PC-3 (cell line): ENCODE data around the gene SV2C. TPM values are rescaled to one million over a fixed set of nuclear protein-coding genes. Genes with fewer than 3 reads are reported as not detected.

Experiments
- ATAC-seq: fragments of 200-7000 bp; cut with Tn5 transposase; 2 replicates; pipeline ENCODE4 v1.9.1; 2020; ENCODE audit warnings: mild to moderate bottlenecking, moderate library complexity
- BruUV-seq: library from RNA; stranded (reverse); fragments of 400-500 nt; replicated peaks from 2 replicates; lab custom pipeline; 2021; lab: Mats Ljungman, UMichigan
- CTCF ChIA-PET: fragments of 300-600 bp; sonication (Branson Sonifier 250); formaldehyde crosslinking; loops from one replicate; lab custom pipeline; 2022; ENCODE audit warnings: antibody characterized with exemption; lab: Charles Lee
- POLR2A ChIA-PET: fragments of 300-600 bp; sonication (Branson Sonifier 250); formaldehyde crosslinking; loops from one replicate; lab custom pipeline; 2022; ENCODE audit warnings: antibody characterized with exemption; ENCODE audit not compliant: unreplicated experiment; lab: Charles Lee
- DNase-seq: peaks from one replicate; pipeline ENCODE4 v3.0.0-alpha.2; 2015
- H2AFZ ChIP-seq: fragments of 300-600 bp; sonication (generic); 2 replicates; pipeline ENCODE4 v1.6.0; 2016; ENCODE audit warnings: antibody characterized with exemption, low read length
- H3F3A ChIP-seq: fragments of 300-600 bp; sonication (generic); one replicate; pipeline ENCODE4 v1.6.0; 2017; ENCODE audit warnings: antibody characterized with exemption, low read length, control low read depth, mild to moderate bottlenecking; ENCODE audit not compliant: unreplicated experiment
- H3K27ac ChIP-seq: fragments of 300-600 bp; sonication (generic); 2 replicates; pipeline ENCODE4 v1.5.1; 2016; ENCODE audit warnings: mild to moderate bottlenecking, low read length
- H3K27me3 ChIP-seq: fragments of 300-600 bp; sonication (generic); 2 replicates; pipeline ENCODE4 v1.6.1; 2016; ENCODE audit warnings: low read length, mixed read lengths
- H3K36me3 ChIP-seq: fragments of 300-600 bp; sonication (generic); 2 replicates; pipeline ENCODE4 v1.6.1; 2016; ENCODE audit warnings: low read depth, mixed run types, low read length, mixed read lengths
- H3K4me1 ChIP-seq: fragments of 300-600 bp; sonication (generic); 2 replicates; pipeline ENCODE4 v1.5.1; 2016; ENCODE audit warnings: low read length; ENCODE audit not compliant: insufficient read depth
- H3K4me2 ChIP-seq: fragments of 300-600 bp; sonication (generic); 2 replicates; pipeline ENCODE4 v1.6.0; 2016; ENCODE audit warnings: low read length
- H3K4me3 ChIP-seq: fragments of 300-600 bp; sonication (generic); 2 replicates; pipeline ENCODE4 v1.5.1; 2016; ENCODE audit warnings: mild to moderate bottlenecking, low read length, mixed read lengths
- H3K79me2 ChIP-seq: fragments of 300-600 bp; sonication (generic); 2 replicates; pipeline ENCODE4 v1.6.1; 2017; ENCODE audit warnings: low read length, mixed read lengths
- H3K9ac ChIP-seq: fragments of 300-600 bp; sonication (generic); 2 replicates; pipeline ENCODE4 v1.6.0; 2016; ENCODE audit warnings: mild to moderate bottlenecking, low read length
- H3K9me2 ChIP-seq: fragments of 300-600 bp; sonication (generic); replicated peaks from 2 replicates; pipeline ENCODE4 v1.6.1; 2016; ENCODE audit warnings: mixed run types, low read length, mixed read lengths
- H3K9me3 ChIP-seq: fragments of 300-600 bp; sonication (generic); 2 replicates; pipeline ENCODE4 v1.6.1; 2016; ENCODE audit warnings: low read length, mixed read lengths
- H4K20me1 ChIP-seq: fragments of 300-600 bp; sonication (generic); 2 replicates; pipeline ENCODE4 v1.6.1; 2016; ENCODE audit warnings: low read length, mixed read lengths
- EZH2 ChIP-seq: fragments of 300-600 bp; sonication (generic); IDR thresholded peaks from one replicate; pipeline ENCODE4 v1.6.1; 2017; ENCODE audit warnings: antibody characterized with exemption, mild to moderate bottlenecking, low read length; ENCODE audit not compliant: unreplicated experiment
- EZH2phosphoT487 ChIP-seq: fragments of 300-600 bp; sonication (generic); IDR thresholded peaks from 2 replicates; pipeline ENCODE4 v1.6.1; 2018; ENCODE audit warnings: mild to moderate bottlenecking, antibody characterized with exemption, low read length, borderline replicate concordance
- intact Hi-C: fragments of 100-400 bp; cut with micrococcal nuclease; formaldehyde crosslinking; loops from 2 replicates; pipeline ENCODE4 v1.9.0; 2023
- total RNA-seq: library from RNA; depleted of rRNA; stranded (reverse); fragments of >200 nt; gene quantifications from 2 replicates; pipeline ENCODE4 v1.2.3, GENCODE V29; 2014
- TF ChIP-seq, protein P1 (sequence below): fragments of 300-600 bp; sonication (generic); conservative IDR thresholded peaks from 2 replicates; pipeline ENCODE4 v1.5.1; 2017; ENCODE audit warnings: antibody characterized with exemption, low read depth, mild to moderate bottlenecking, low read length

Gene SV2C
- total RNA-seq, 1 experiment from 2014 or later: not detected

DNA sequence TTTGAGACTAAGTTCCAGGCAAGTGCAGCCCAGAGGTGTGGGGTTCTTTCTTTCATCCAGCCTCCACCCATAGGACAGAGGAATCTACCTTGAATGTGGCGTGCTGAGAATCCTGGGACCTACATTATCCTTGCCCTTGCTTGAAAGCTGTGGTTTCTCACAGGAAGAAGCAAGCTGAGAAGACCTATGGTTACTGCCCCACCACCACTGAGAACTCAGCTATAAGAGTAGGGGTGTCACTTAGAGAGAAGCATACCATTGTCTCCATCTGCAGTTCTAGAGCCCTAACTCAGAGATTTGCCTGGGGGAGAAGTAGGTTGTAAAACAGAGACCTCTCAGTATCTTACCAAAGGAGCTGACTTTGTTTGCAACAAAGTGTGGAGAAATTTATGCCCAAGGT is 72.4 kb downstream of the SV2C start:
- H3K9me2 ChIP-seq: no peaks in the 10 kb centered on the region
- H3K79me2 ChIP-seq: no peaks in the 10 kb centered on the region
- TF ChIP-seq EZH2: no peak
- TF ChIP-seq, protein P1, sequence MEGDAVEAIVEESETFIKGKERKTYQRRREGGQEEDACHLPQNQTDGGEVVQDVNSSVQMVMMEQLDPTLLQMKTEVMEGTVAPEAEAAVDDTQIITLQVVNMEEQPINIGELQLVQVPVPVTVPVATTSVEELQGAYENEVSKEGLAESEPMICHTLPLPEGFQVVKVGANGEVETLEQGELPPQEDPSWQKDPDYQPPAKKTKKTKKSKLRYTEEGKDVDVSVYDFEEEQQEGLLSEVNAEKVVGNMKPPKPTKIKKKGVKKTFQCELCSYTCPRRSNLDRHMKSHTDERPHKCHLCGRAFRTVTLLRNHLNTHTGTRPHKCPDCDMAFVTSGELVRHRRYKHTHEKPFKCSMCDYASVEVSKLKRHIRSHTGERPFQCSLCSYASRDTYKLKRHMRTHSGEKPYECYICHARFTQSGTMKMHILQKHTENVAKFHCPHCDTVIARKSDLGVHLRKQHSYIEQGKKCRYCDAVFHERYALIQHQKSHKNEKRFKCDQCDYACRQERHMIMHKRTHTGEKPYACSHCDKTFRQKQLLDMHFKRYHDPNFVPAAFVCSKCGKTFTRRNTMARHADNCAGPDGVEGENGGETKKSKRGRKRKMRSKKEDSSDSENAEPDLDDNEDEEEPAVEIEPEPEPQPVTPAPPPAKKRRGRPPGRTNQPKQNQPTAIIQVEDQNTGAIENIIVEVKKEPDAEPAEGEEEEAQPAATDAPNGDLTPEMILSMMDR: no peak
- TF ChIP-seq EZH2phosphoT487: no peak
- no peaks in the 10 kb centered on the region for H3K4me1 ChIP-seq
- no peak overlapping the region for H3K4me2 ChIP-seq
- DNase-seq (no peak), ATAC-seq (no peak)
- CTCF ChIA-PET: no interaction called here
- POLR2A ChIA-PET: no interaction called here
- no peak overlapping the region for H2AFZ ChIP-seq
- no peaks in the 10 kb centered on the region for H3K27me3 ChIP-seq
- H3K27ac ChIP-seq: no peak overlapping the region
- no peak overlapping the region for H3K9ac ChIP-seq
- H3F3A ChIP-seq: no peaks in the 10 kb centered on the region
- no peaks in the 10 kb centered on the region for H4K20me1 ChIP-seq
- no peaks in the 10 kb centered on the region for H3K9me3 ChIP-seq
- intact Hi-C loops: no loop called here
- no peaks in the 10 kb centered on the region for H3K36me3 ChIP-seq
- no TSS peak for BruUV-seq
- no peak overlapping the region for H3K4me3 ChIP-seq

DNA sequence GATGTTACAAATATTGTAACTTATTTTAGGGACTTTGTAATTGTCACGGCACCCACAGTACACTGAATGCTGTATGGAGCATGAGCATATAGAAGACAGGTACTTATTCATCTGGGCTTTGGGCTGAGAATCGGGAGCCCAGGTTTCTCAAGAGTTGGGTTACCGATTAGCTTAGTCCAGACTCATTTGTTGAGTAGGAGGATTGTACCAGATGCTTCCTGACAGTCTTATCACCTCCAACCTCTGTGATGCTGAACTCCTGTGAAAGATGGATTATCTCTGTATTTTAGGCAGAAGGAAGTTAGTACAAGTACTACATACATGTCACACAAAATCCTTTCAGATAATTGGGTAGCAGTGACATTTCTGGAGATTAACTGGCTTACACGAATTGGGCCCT is 79.2 kb downstream of the SV2C start:
- TF ChIP-seq, protein P1: no peak
- no peak for TF ChIP-seq EZH2phosphoT487
- intact Hi-C loops: no loop called here
- POLR2A ChIA-PET: interaction anchor here (0.6 kb wide), 1 partner anchor 1364 kb away, joined by 4 read pairs; no protein-coding TSS in a partner anchor
- no peaks in the 10 kb centered on the region for H3K36me3 ChIP-seq
- no peaks in the 10 kb centered on the region for H3K9me2 ChIP-seq
- H3K27me3 ChIP-seq: peaks cover 10% of the 10 kb centered on the region; the same call in 1 of the 2 replicates
- no peaks in the 10 kb centered on the region for H3K9me3 ChIP-seq
- H4K20me1 ChIP-seq: no peaks in the 10 kb centered on the region
- H3K27ac ChIP-seq: no peak overlapping the region
- no peak overlapping the region for H2AFZ ChIP-seq
- CTCF ChIA-PET: no interaction called here
- no peak overlapping the region for H3K4me2 ChIP-seq
- no peak overlapping the region for H3K9ac ChIP-seq
- no peak overlapping the region for H3K4me3 ChIP-seq
- no peaks in the 10 kb centered on the region for H3K79me2 ChIP-seq
- ATAC-seq (no peak), DNase-seq (no peak)
- no peaks in the 10 kb centered on the region for H3K4me1 ChIP-seq
- H3F3A ChIP-seq: no peaks in the 10 kb centered on the region
- no TSS peak for BruUV-seq

DNA sequence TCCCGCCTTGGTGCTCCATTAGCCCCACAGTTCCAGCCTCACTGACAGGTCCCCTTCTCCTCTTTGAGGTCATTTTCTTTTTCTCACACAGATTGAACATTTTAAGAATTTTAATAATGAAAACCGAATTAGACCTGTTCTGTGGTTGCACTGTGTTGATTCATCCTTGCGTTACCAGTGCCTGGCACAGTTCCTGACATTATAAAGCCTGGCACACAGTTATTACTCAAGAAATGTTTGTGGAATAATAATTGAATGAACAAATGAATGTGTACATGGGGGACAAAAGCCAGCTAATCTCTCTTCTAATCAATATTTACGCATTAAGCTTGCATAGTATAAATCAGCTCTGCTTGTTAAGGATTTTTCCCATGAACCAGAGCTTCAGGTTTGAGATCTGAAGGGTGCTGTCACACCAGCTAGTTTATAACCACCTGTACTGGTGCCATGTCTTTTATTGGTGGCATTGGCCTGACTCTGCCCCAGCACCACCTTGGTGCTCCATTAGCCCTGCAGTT is 80.0 kb downstream of the SV2C start:
- CTCF ChIA-PET: no interaction called here
- Histone ChIP-seq H4K20me1 (no peaks in the 10 kb centered on the region), H2AFZ (no peak overlapping the region), H3K27me3 (peaks cover 10% of the 10 kb centered on the region; the same call in 1 of the 2 replicates), H3K4me1 (no peaks in the 10 kb centered on the region), H3K4me2 (no peak overlapping the region), H3F3A (no peaks in the 10 kb centered on the region), H3K36me3 (no peaks in the 10 kb centered on the region), H3K9ac (no peak overlapping the region), H3K9me2 (no peaks in the 10 kb centered on the region), H3K4me3 (no peak overlapping the region), H3K79me2 (no peaks in the 10 kb centered on the region), H3K27ac (no peak overlapping the region), H3K9me3 (no peaks in the 10 kb centered on the region)
- no peak for TF ChIP-seq EZH2
- TF ChIP-seq, protein P1: no peak
- no peak for TF ChIP-seq EZH2phosphoT487
- ATAC-seq (no peak), DNase-seq (peak; percentile 6)
- intact Hi-C loops: no loop called here
- BruUV-seq: no TSS peak
- POLR2A ChIA-PET: no interaction called here
